Ascending aorta (tissue), 2 donors: ENCODE data around the gene SCPEP1. TPM values are rescaled to one million over a fixed set of nuclear protein-coding genes. Genes with fewer than 3 reads are reported as not detected.
"Not testable (repeated sequence)": the region's sequence is repeated elsewhere in the genome, so short reads cannot be mapped to it uniquely, and the experiment has no call there.

Experiments used
- DNase-seq, 2 donors: peaks; one replicate each; pipeline ENCODE4 v3.0.0-alpha.2; 2019; ENCODE audit warnings: low spot score in 2 of 2
- H3K27ac ChIP-seq, 2 donors: fragments of 200-600 bp; sonication (generic); one replicate each; pipeline ENCODE4 v1.5.1; 2016 to 2017; ENCODE audit warnings: mild to moderate bottlenecking in 1 of 2
- H3K27me3 ChIP-seq: fragments of 200-600 bp; sonication (generic); one replicate; pipeline ENCODE4 v1.5.1; 2017
- H3K36me3 ChIP-seq, 2 donors: fragments of 200-600 bp; sonication (generic); one replicate each; pipeline ENCODE4 v1.5.1; 2016
- H3K4me1 ChIP-seq, 2 donors: fragments of 200-600 bp; sonication (generic); one replicate each; pipeline ENCODE4 v1.5.1; 2016 to 2017; ENCODE audit warnings: mild to moderate bottlenecking in 1 of 2
- H3K4me3 ChIP-seq, 2 donors: fragments of 200-600 bp; sonication (generic); one replicate each; pipeline ENCODE4 v1.5.1; 2016 to 2017; ENCODE audit warnings: mild to moderate bottlenecking in 1 of 2
- H3K9me3 ChIP-seq, 2 donors: fragments of 200-600 bp; sonication (generic); one replicate each; pipeline ENCODE4 v1.5.1; 2016
- intact Hi-C: fragments of 100-400 bp; cut with DNase I; formaldehyde crosslinking; loops from one replicate; pipeline ENCODE4 v1.15.1; 2023
- total RNA-seq: library from RNA; depleted of rRNA; stranded (reverse); fragments of >200 nt; gene quantifications from one replicate; pipeline ENCODE4 v1.1.0, GENCODE V29; 2016
- TF ChIP-seq, protein P1 (sequence below), 3 experiments: fragments of 200-600 bp in 2 of 3; fragments of 450-650 bp in 1 of 3; sonication (generic) in 2 of 3; IDR thresholded peaks; one replicate each; pipeline ENCODE4 v1.5.1; 2016 to 2019; ENCODE audit warnings: antibody characterized with exemption in 3 of 3, mild to moderate bottlenecking in 1 of 3, moderate library complexity in 1 of 3

SCPEP1 gene
- total RNA-seq, 1 donor from 2014 or later = 76.2 TPM

DNA sequence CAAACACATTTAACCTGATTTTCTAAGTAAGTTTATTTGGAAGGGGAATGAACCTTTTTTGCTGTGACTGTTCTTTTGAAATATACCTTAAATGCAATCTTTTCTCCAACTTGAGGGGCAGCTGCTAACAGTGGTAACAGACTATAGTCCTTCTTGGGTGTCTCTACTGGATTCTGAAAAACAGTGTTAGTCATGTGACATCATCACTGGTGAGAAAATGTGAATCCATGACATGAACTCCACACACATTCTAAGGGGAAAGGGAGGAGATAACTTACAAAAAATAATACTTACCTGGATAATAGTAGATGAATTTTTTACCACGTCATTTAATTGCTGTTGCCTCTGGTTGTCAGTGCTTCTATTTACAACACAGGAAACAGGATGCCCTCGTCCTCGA is 28.3 kb upstream of the SCPEP1 start:
- Histone ChIP-seq H3K27me3 (no peaks in the 10 kb centered on the region), H3K4me1 (no peaks in the 10 kb centered on the region), H3K9me3 (no peaks in the 10 kb centered on the region), H3K4me3 (no peak overlapping the region), H3K27ac (no peak overlapping the region), H3K36me3 (peaks cover 30 to 38% of the 10 kb centered on the region in 2 donors)
- intact Hi-C loops = no loop called here
- DNase-seq = no peak
- TF ChIP-seq, protein P1, sequence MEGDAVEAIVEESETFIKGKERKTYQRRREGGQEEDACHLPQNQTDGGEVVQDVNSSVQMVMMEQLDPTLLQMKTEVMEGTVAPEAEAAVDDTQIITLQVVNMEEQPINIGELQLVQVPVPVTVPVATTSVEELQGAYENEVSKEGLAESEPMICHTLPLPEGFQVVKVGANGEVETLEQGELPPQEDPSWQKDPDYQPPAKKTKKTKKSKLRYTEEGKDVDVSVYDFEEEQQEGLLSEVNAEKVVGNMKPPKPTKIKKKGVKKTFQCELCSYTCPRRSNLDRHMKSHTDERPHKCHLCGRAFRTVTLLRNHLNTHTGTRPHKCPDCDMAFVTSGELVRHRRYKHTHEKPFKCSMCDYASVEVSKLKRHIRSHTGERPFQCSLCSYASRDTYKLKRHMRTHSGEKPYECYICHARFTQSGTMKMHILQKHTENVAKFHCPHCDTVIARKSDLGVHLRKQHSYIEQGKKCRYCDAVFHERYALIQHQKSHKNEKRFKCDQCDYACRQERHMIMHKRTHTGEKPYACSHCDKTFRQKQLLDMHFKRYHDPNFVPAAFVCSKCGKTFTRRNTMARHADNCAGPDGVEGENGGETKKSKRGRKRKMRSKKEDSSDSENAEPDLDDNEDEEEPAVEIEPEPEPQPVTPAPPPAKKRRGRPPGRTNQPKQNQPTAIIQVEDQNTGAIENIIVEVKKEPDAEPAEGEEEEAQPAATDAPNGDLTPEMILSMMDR (IDR thresholded peaks at IDR 0.05) = no peak

DNA sequence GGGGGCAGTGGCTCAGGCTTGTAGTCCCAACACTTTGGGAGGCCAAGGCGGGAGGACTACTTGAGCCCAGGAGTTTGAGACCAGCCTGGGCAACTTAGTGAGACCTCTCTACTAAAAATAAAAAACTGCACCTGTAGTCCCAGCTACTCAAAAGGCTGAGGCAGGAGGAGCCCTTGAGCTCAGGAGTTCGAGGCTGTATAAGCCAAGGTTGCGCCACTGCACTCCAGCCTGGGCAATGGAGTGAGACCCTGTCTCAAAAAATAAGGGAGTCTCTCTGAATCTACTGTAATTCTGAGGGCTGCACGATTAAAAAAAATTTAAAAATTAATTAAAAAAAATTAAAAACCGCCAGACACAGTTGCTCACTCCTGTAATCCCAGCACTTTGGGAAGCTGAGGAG is 20.9 kb upstream of the SCPEP1 start:
- peaks cover 7 to 14% of the 10 kb centered on the region in 2 donors for H3K4me1 ChIP-seq
- H3K36me3 ChIP-seq = no peaks in the 10 kb centered on the region
- no peak overlapping the region for H3K27ac ChIP-seq
- intact Hi-C loops = no loop called here
- no peak for DNase-seq
- no peaks in the 10 kb centered on the region for H3K9me3 ChIP-seq
- no peak overlapping the region for H3K4me3 ChIP-seq
- TF ChIP-seq, protein P1 (IDR thresholded peaks at IDR 0.05) = no peak
- no peaks in the 10 kb centered on the region for H3K27me3 ChIP-seq

- Histone ChIP-seq H3K27me3 (no peaks in the 10 kb centered on the region), H3K4me3 (peak within 1 kb of the TSS; percentile 84 to 89), H3K27ac (peak within 1 kb of the TSS; percentile 84 to 89), H3K36me3 (no peaks in the 10 kb centered on the region), H3K4me1 (peaks cover 7 to 14% of the 10 kb centered on the region in 2 donors), H3K9me3 (no peaks in the 10 kb centered on the region)
- intact Hi-C loops = loop anchor here (2.0 to 5.0 kb wide), 2 partner anchors 18 to 1046 kb away; partner anchors contain the start of genes SCPEP1 and SRSF1
- peak; percentile 39 to 95 for DNase-seq
- TF ChIP-seq, protein P1 (IDR thresholded peaks at IDR 0.05) = peak; percentile 94 to 100 (median 98)
Observed at GRCh38 chr17:56960596-56961538, 17.1 kb upstream of the SCPEP1 start, which contains the start of gene COIL. Gene COIL (minus strand): TSS chr17:56961050. CDS start chr17:56961019, 31 bp downstream.

GRCh38 chr17:56965241-56965640 is 12.7 kb upstream of the SCPEP1 start:
- intact Hi-C loops, H3K4me1 ChIP-seq, H3K36me3 ChIP-seq, DNase-seq, H3K4me3 ChIP-seq, H3K27me3 ChIP-seq, H3K27ac ChIP-seq, H3K9me3 ChIP-seq: not testable (repeated sequence)

DNA sequence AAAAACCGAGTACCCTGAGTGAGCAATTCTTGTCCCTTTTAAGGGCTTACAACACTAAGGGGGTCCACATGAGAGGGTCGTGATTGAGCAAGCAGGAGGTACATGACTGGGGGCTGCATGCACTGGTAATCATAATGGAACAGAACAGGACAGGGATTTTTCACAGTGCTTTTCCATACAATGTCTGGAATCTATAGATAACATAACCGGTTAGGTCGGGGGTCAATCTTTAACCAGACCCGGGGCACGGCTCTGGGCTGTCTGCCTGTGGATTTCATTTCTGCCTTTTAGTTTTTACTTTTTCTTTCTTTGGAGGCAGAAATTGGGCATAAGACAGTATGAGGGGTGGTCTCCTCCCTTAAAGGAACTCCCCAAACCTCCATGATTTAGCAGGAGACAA is 12.2 kb upstream of the SCPEP1 start:
- DNase-seq, intact Hi-C loops, H3K4me3 ChIP-seq, H3K4me1 ChIP-seq, H3K9me3 ChIP-seq, H3K27ac ChIP-seq, H3K36me3 ChIP-seq, H3K27me3 ChIP-seq: not testable (repeated sequence)

DNA sequence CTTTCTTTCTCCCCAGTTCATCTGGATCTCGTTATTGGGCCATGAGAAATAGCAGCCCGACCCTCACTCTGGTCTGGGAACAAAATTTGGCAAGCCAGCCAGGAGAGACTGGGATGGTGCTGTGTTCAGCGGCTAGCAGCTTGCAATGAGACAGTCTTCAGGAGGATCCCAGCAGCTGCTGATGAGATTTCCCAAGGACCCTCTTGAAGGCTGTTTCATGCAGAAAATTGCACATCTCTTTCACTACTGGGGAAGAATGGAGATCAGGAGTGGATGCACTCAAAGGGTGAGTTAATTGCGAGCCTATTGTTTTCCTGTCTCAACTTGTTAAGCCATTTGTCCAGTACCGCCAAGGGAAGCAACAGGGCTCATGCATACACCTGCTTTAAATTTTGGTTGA is 11.6 kb upstream of the SCPEP1 start:
- Histone ChIP-seq H3K36me3 (no peaks in the 10 kb centered on the region), H3K4me3 (no peak overlapping the region), H3K9me3 (no peaks in the 10 kb centered on the region), H3K4me1 (no peaks in the 10 kb centered on the region), H3K27ac (no peak overlapping the region), H3K27me3 (no peaks in the 10 kb centered on the region)
- intact Hi-C loops = no loop called here
- DNase-seq = no peak
- TF ChIP-seq, protein P1 (IDR thresholded peaks at IDR 0.05) = no peak
